ENCODE data around the gene DNAJC7. TPM values are rescaled to one million over a fixed set of nuclear protein-coding genes. Genes with fewer than 3 reads are reported as not detected.

DNAJC7 gene
- total RNA-seq, 2 donors from 2014 or later = 112 to 116 TPM

GRCh38 chr17:41974031-41974430 is 43.2 kb downstream of the DNAJC7 start:
- no peak overlapping the region for H3K9ac ChIP-seq (ENCODE audit: extremely low read depth, low read length, poor library complexity, severe bottlenecking)
- no peaks in the 10 kb centered on the region for H3K9me3 Mint-ChIP-seq
- no peaks in the 10 kb centered on the region for H3K4me1 ChIP-seq (ENCODE audit: control insufficient read depth, insufficient read depth, low read length)
- H3K27ac ChIP-seq (ENCODE audit: low read depth, low read length) = no peak overlapping the region
- H3K27me3 ChIP-seq (ENCODE audit: control insufficient read depth, insufficient read depth, low read length, poor library complexity, severe bottlenecking) = no peaks in the 10 kb centered on the region
- no peaks in the 10 kb centered on the region for H3K9me3 ChIP-seq (ENCODE audit: control insufficient read depth, low read length)
- H3K27ac Mint-ChIP-seq = no peak overlapping the region
- no peak overlapping the region for H3K4me3 Mint-ChIP-seq
- no peak overlapping the region for H3K4me3 ChIP-seq (ENCODE audit: low read length)
- H3K36me3 Mint-ChIP-seq (ENCODE audit: low read depth) = peaks cover 81% of the 10 kb centered on the region
- H3K4me1 Mint-ChIP-seq = peaks cover 3% of the 10 kb centered on the region
- no peaks in the 10 kb centered on the region for H3K27me3 Mint-ChIP-seq (ENCODE audit: insufficient read depth)
- TF ChIP-seq CTCF (conservative IDR thresholded peaks at IDR 0.05) = no peak
- peaks cover 89% of the 10 kb centered on the region for H3K36me3 ChIP-seq (ENCODE audit: control insufficient read depth, insufficient read depth, low read length)
- WGBS, 2 experiments (ENCODE audit: insufficient coverage in 1 of 2, insufficient read length in 1 of 2) = 92 to 98% methylated on average over 6 of the region's 6 CpGs
- DNase-seq = no peak

DNA sequence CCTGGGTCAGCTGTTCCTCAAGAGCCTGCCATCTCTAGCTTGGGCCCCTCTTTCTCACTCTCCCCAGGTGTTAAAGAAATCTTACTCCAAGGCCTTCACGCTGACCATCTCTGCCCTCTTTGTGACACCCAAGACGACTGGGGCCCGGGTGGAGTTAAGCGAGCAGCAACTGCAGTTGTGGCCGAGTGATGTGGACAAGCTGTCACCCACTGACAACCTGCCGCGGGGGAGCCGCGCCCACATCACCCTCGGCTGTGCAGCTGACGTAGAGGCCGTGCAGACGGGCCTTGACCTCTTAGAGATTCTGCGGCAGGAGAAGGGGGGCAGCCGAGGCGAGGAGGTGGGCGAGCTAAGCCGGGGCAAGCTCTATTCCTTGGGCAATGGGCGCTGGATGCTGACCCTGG is 43.8 kb downstream of the DNAJC7 start:
- Histone ChIP-seq H3K27ac (ENCODE audit: low read depth, low read length) (no peak overlapping the region), H3K4me3 (ENCODE audit: low read length) (no peak overlapping the region), H3K4me1 (ENCODE audit: control insufficient read depth, insufficient read depth, low read length) (no peaks in the 10 kb centered on the region), H3K9me3 (ENCODE audit: control insufficient read depth, low read length) (no peaks in the 10 kb centered on the region), H3K27me3 (ENCODE audit: control insufficient read depth, insufficient read depth, low read length, poor library complexity, severe bottlenecking) (no peaks in the 10 kb centered on the region), H3K36me3 (ENCODE audit: control insufficient read depth, insufficient read depth, low read length) (peaks cover 89% of the 10 kb centered on the region), H3K9ac (ENCODE audit: extremely low read depth, low read length, poor library complexity, severe bottlenecking) (no peak overlapping the region)
- TF ChIP-seq CTCF (conservative IDR thresholded peaks at IDR 0.05) = no peak
- Mint-ChIP-seq H3K27me3 (ENCODE audit: insufficient read depth) (no peaks in the 10 kb centered on the region), H3K27ac (no peak overlapping the region), H3K9me3 (no peaks in the 10 kb centered on the region), H3K36me3 (ENCODE audit: low read depth) (peaks cover 81% of the 10 kb centered on the region), H3K4me3 (no peak overlapping the region), H3K4me1 (peaks cover 3% of the 10 kb centered on the region)
- WGBS, 2 experiments (ENCODE audit: insufficient coverage in 1 of 2, insufficient read length in 1 of 2) = 92 to 97% methylated on average over 10 to 19 of the region's 19 CpGs
- no peak for DNase-seq

- Mint-ChIP-seq H3K4me3 (no peak overlapping the region), H3K9me3 (no peaks in the 10 kb centered on the region), H3K27me3 (ENCODE audit: insufficient read depth) (no peaks in the 10 kb centered on the region), H3K27ac (no peak overlapping the region), H3K36me3 (ENCODE audit: low read depth) (peaks cover 80% of the 10 kb centered on the region), H3K4me1 (peaks cover 4% of the 10 kb centered on the region)
- Histone ChIP-seq H3K9me3 (ENCODE audit: control insufficient read depth, low read length) (no peaks in the 10 kb centered on the region), H3K27me3 (ENCODE audit: control insufficient read depth, insufficient read depth, low read length, poor library complexity, severe bottlenecking) (no peaks in the 10 kb centered on the region), H3K9ac (ENCODE audit: extremely low read depth, low read length, poor library complexity, severe bottlenecking) (no peak overlapping the region), H3K4me1 (ENCODE audit: control insufficient read depth, insufficient read depth, low read length) (no peaks in the 10 kb centered on the region), H3K36me3 (ENCODE audit: control insufficient read depth, insufficient read depth, low read length) (peaks cover 88% of the 10 kb centered on the region), H3K27ac (ENCODE audit: low read depth, low read length) (no peak overlapping the region), H3K4me3 (ENCODE audit: low read length) (no peak overlapping the region)
- DNase-seq = no peak
- no peak for TF ChIP-seq CTCF (conservative IDR thresholded peaks at IDR 0.05)
- WGBS, 2 experiments (ENCODE audit: insufficient coverage in 1 of 2, insufficient read length in 1 of 2) = 94 to 95% methylated on average over 19 to 22 of the region's 22 CpGs
Observed at GRCh38 chr17:41972571-41973407, 44.5 kb downstream of the DNAJC7 start.

All from endodermal cell (in vitro differentiated cells).